Measurements from ENCODE around the gene RGS16. TPM values are rescaled to one million over a fixed set of nuclear protein-coding genes. Genes with fewer than 3 reads are reported as not detected.

Gene RGS16
- polyA plus RNA-seq, 1 of the 3 experiments (the other 2 are of a cell fraction) = 0.79 TPM

- 46% methylated on average over 2 of the region's 2 CpGs for WGBS (ENCODE audit: low lambda C conversion rate)
- POLR2A ChIA-PET = no interaction called here
- no peak for TF ChIP-seq GABPA (IDR thresholded peaks at IDR 0.05; ENCODE audit: low read depth)
- TF ChIP-seq EP300 (IDR thresholded peaks at IDR 0.05; ENCODE audit: borderline replicate concordance in 1 of 2, low read depth in 1 of 2, low read length in 1 of 2) = no peak
Observed at GRCh38 chr1:182621906-182622305, 17.7 kb upstream of the RGS16 start.

GRCh38 chr1:182620924-182621585, 16.9 kb upstream of the RGS16 start:
- no peak for TF ChIP-seq TEAD4 (IDR thresholded peaks at IDR 0.05; ENCODE audit: borderline replicate concordance, insufficient read depth)
- CTCF ChIA-PET = interaction anchor here (1.1 kb wide), 1 partner anchor 166 kb away, joined by 3 read pairs; no protein-coding TSS in a partner anchor
- no peaks in the 10 kb centered on the region for H3K79me2 ChIP-seq (ENCODE audit: insufficient read depth)
- H3K36me3 ChIP-seq (replicated peaks in 1 of 2; ENCODE audit: control insufficient read depth in 1 of 2, insufficient read depth in 2 of 2, low read length in 1 of 2) = no peaks in the 10 kb centered on the region
- DNase-seq = no peak
- H3K9me2 ChIP-seq = no peaks in the 10 kb centered on the region
- H3K9ac ChIP-seq = no peak overlapping the region
- POLR2A ChIA-PET = no interaction called here
- no peak overlapping the region for H3K4me3 ChIP-seq (ENCODE audit: low read depth in 2 of 2, low read length in 1 of 2)
- H3K4me1 ChIP-seq (ENCODE audit: control insufficient read depth in 1 of 2, insufficient read depth in 2 of 2, low read depth in 1 of 2, low read length in 1 of 2) = peaks cover 12 to 17% of the 10 kb centered on the region in 2 experiments
- peaks cover 3% of the 10 kb centered on the region for H3F3A ChIP-seq (replicated peaks; ENCODE audit: insufficient read depth)
- H3K9me3 ChIP-seq = 0 out of 2 replicates have a peak, but pooled peaks cover 3% of the 10 kb centered on the region
- no peak overlapping the region for H3K27ac ChIP-seq (ENCODE audit: low read depth in 2 of 2, low read length in 1 of 2)
- H3K4me2 ChIP-seq = no peak overlapping the region
- H3K27me3 ChIP-seq (ENCODE audit: insufficient read depth) = no peaks in the 10 kb centered on the region
- no peaks in the 10 kb centered on the region for H4K20me1 ChIP-seq (ENCODE audit: insufficient read depth)
- no peak overlapping the region for H2AFZ ChIP-seq (ENCODE audit: low read depth)

More at GRCh38 chr1:182621906-182622305, 17.7 kb upstream of the RGS16 start:
- no peaks in the 10 kb centered on the region for H4K20me1 ChIP-seq (ENCODE audit: insufficient read depth)
- no peak for DNase-seq
- no peaks in the 10 kb centered on the region for H3K9me2 ChIP-seq
- no peak overlapping the region for H3K9ac ChIP-seq
- H3K79me2 ChIP-seq (ENCODE audit: insufficient read depth) = no peaks in the 10 kb centered on the region
- no peak overlapping the region for H2AFZ ChIP-seq (ENCODE audit: low read depth)
- H3K27ac ChIP-seq (ENCODE audit: low read depth in 2 of 2, low read length in 1 of 2) = no peak overlapping the region
- no peaks in the 10 kb centered on the region for H3K27me3 ChIP-seq (ENCODE audit: insufficient read depth)
- no peak overlapping the region for H3K4me3 ChIP-seq (ENCODE audit: low read depth in 2 of 2, low read length in 1 of 2)
- H3K9me3 ChIP-seq = 0 out of 2 replicates have a peak, but pooled peaks cover 3% of the 10 kb centered on the region
- peaks cover 6 to 17% of the 10 kb centered on the region in 2 experiments for H3K4me1 ChIP-seq (ENCODE audit: control insufficient read depth in 1 of 2, insufficient read depth in 2 of 2, low read depth in 1 of 2, low read length in 1 of 2)
- peaks cover 3% of the 10 kb centered on the region for H3F3A ChIP-seq (replicated peaks; ENCODE audit: insufficient read depth)
- H3K36me3 ChIP-seq (replicated peaks in 1 of 2; ENCODE audit: control insufficient read depth in 1 of 2, insufficient read depth in 2 of 2, low read length in 1 of 2) = no peaks in the 10 kb centered on the region
- CTCF ChIA-PET = no interaction called here
- H3K4me2 ChIP-seq = no peak overlapping the region

- DNase-seq = no peak
- H3K36me3 ChIP-seq (replicated peaks in 1 of 2; ENCODE audit: control insufficient read depth in 1 of 2, insufficient read depth in 2 of 2, low read length in 1 of 2) = no peaks in the 10 kb centered on the region
- H4K20me1 ChIP-seq (ENCODE audit: insufficient read depth) = no peaks in the 10 kb centered on the region
- H3K4me2 ChIP-seq = no peak overlapping the region
- H3K27ac ChIP-seq (ENCODE audit: low read depth in 2 of 2, low read length in 1 of 2) = no peak overlapping the region
- H3K9me2 ChIP-seq = no peaks in the 10 kb centered on the region
- 69% methylated on average over 6 of the region's 6 CpGs for WGBS (ENCODE audit: low lambda C conversion rate)
- POLR2A ChIA-PET = no interaction called here
- H3K27me3 ChIP-seq (ENCODE audit: insufficient read depth) = no peaks in the 10 kb centered on the region
- no peak overlapping the region for H3K4me3 ChIP-seq (ENCODE audit: low read depth in 2 of 2, low read length in 1 of 2)
- peaks cover 11% of the 10 kb centered on the region for H3F3A ChIP-seq (replicated peaks; ENCODE audit: insufficient read depth)
- CTCF ChIA-PET = interaction anchor here (0.9 to 1.7 kb wide), 4 partner anchors 9 to 169 kb away, joined by 3 to 6 read pairs (median 4); no protein-coding TSS in a partner anchor
- H3K9me3 ChIP-seq = 0 out of 2 replicates have a peak, but pooled peaks cover 3% of the 10 kb centered on the region
- no peaks in the 10 kb centered on the region for H3K79me2 ChIP-seq (ENCODE audit: insufficient read depth)
- H3K4me1 ChIP-seq (ENCODE audit: control insufficient read depth in 1 of 2, insufficient read depth in 2 of 2, low read depth in 1 of 2, low read length in 1 of 2) = peaks cover 18% of the 10 kb centered on the region in 2 experiments
- H2AFZ ChIP-seq (ENCODE audit: low read depth) = no peak overlapping the region; the same call in 1 of the 2 replicates
- no peak for TF ChIP-seq MEF2A (IDR thresholded peaks at IDR 0.05; ENCODE audit: borderline replicate concordance, low read depth)
- TF ChIP-seq USF2 (IDR thresholded peaks at IDR 0.05; ENCODE audit: borderline replicate concordance, low read depth, low read length) = no peak
- peak; percentile 41; the same call in 1 of the 2 replicates for TF ChIP-seq FOSL2 (IDR thresholded peaks at IDR 0.05; ENCODE audit: borderline replicate concordance, low read depth)
- no peak for TF ChIP-seq SMC3 (IDR thresholded peaks at IDR 0.05; ENCODE audit: low read depth, low read length)
- no peak for TF ChIP-seq RCOR1 (IDR thresholded peaks at IDR 0.05; ENCODE audit: low read length)
- TF ChIP-seq EZH2phosphoT487 (IDR thresholded peaks at IDR 0.05; ENCODE audit: borderline replicate concordance, low read depth) = no peak
- H3K9ac ChIP-seq = no peak overlapping the region
Observed at GRCh38 chr1:182617734-182618351, 13.7 kb upstream of the RGS16 start.
